ENCODE measurements around the gene RAP2B.

- no peak for TF ChIP-seq CTCF (IDR thresholded peaks at IDR 0.05)
- no peak for TF ChIP-seq POLR2A (IDR thresholded peaks at IDR 0.05)
These were observed 48.1 kb downstream of the RAP2B start for GRCh38 chr3:153210146-153210545.

Data from Peyer's patch (tissue), 4 donors.